Esophagus muscularis mucosa (tissue), 4 donors: ENCODE measurements around the gene RFTN1. TPM values are rescaled to one million over a fixed set of nuclear protein-coding genes. Genes with fewer than 3 reads are reported as not detected.

Source experiments
- DNase-seq: peaks from one replicate; pipeline ENCODE4 v3.0.0-alpha.2; 2017; ENCODE audit errors: extremely low spot score
- H3K27ac ChIP-seq, 4 donors: fragments of 200-600 bp; sonication (generic); replicated peaks in 1 of 4; 1 replicate in 3 of 4; 2 replicates in 1 of 4; pipeline ENCODE4 v1.5.1; 2016 to 2019; ENCODE audit warnings: mild to moderate bottlenecking in 1 of 4
- H3K27me3 ChIP-seq, 4 donors: fragments of 200-600 bp; sonication (generic); one replicate each; pipeline versions ENCODE4 v1.5.1 to v1.6.0; 2016 to 2019
- H3K36me3 ChIP-seq, 4 donors: fragments of 200-600 bp; sonication (generic); one replicate each; pipeline ENCODE4 v1.5.1; 2016 to 2019
- H3K4me1 ChIP-seq, 4 donors: fragments of 200-600 bp; sonication (generic); one replicate each; pipeline ENCODE4 v1.5.1; 2016 to 2019
- H3K4me3 ChIP-seq, 4 donors: fragments of 200-600 bp; sonication (generic); 1 replicate in 2 of 4; 2 replicates in 2 of 4; pipeline ENCODE4 v1.5.1; 2016 to 2019; ENCODE audit warnings: mild to moderate bottlenecking in 4 of 4, moderate library complexity in 1 of 4
- H3K9me3 ChIP-seq, 4 donors: fragments of 200-600 bp; sonication (generic); 1 replicate in 3 of 4; 2 replicates in 1 of 4; pipeline ENCODE4 v1.5.1; 2016 to 2019
- EP300 ChIP-seq: sonication (generic); formaldehyde crosslinking; IDR thresholded peaks from one replicate; pipeline ENCODE4 v1.6.1; 2017; ENCODE audit warnings: antibody characterized with exemption
- POLR2A ChIP-seq: fragments of 450-650 bp; IDR thresholded peaks from one replicate; pipeline ENCODE4 v1.6.1; 2017; ENCODE audit warnings: antibody characterized with exemption, moderate library complexity, mild to moderate bottlenecking, low read depth
- POLR2AphosphoS5 ChIP-seq, 2 donors: sonication (generic); formaldehyde crosslinking; IDR thresholded peaks; one replicate each; pipeline ENCODE4 v1.6.1; 2017; ENCODE audit warnings: antibody characterized with exemption in 2 of 2
- WGBS: methylation state at CpG from one replicate; pipeline ENCODE4 v1.1.5; 2018; 5-methylcytosine and 5-hydroxymethylcytosine counted together
- intact Hi-C: fragments of 100-400 bp; cut with DNase I; formaldehyde crosslinking; loops from one replicate; pipeline ENCODE4 v1.15.1; 2023
- total RNA-seq, 4 donors: library from RNA; depleted of rRNA; stranded (reverse); fragments of >200 nt; gene quantifications; one replicate each; pipeline versions ENCODE4 v1.1.0 to v1.2.1, GENCODE V29; 2016
- TF ChIP-seq, protein P1 (sequence below), 3 experiments: fragments of 200-600 bp in 2 of 3; fragments of 450-650 bp in 1 of 3; sonication (generic) in 2 of 3; IDR thresholded peaks; one replicate each; pipeline ENCODE4 v1.5.1; 2017 to 2019; ENCODE audit warnings: antibody characterized with exemption in 3 of 3, mild to moderate bottlenecking in 2 of 3, moderate library complexity in 1 of 3

Gene RFTN1
- total RNA-seq, 4 donors from 2014 or later: 79.7 to 142 (median 104) TPM

- Histone ChIP-seq H3K4me1 (peaks cover 0 to 70% (median 49%) of the 10 kb centered on the region in 4 donors), H3K27me3 (no peaks in the 10 kb centered on the region), H3K9me3 (no peaks in the 10 kb centered on the region), H3K36me3 (peaks cover 7 to 85% (median 56%) of the 10 kb centered on the region in 4 donors), H3K27ac (peak overlapping the region; percentile 20 to 57 (median 52)), H3K4me3 (no peak overlapping the region)
- WGBS: 96% methylated on average over 4 of the region's 4 CpGs
- no peak for DNase-seq
- no peak for TF ChIP-seq POLR2AphosphoS5 (IDR thresholded peaks at IDR 0.05)
- intact Hi-C loops: no loop called here
Measured at GRCh38 chr3:16323737-16324136, 189.8 kb downstream of the RFTN1 start.

- WGBS: 71% methylated on average over 1 of the region's 5 CpGs
- Histone ChIP-seq H3K9me3 (no peaks in the 10 kb centered on the region), H3K27me3 (no peaks in the 10 kb centered on the region), H3K4me1 (peaks cover 0 to 71% (median 49%) of the 10 kb centered on the region in 4 donors), H3K27ac (peak overlapping the region; percentile 20 to 57 (median 52)), H3K4me3 (no peak overlapping the region), H3K36me3 (peaks cover 7 to 93% (median 63%) of the 10 kb centered on the region in 4 donors)
- DNase-seq: no peak
- intact Hi-C loops: no loop called here
- TF ChIP-seq POLR2A: no peak
- TF ChIP-seq POLR2AphosphoS5 (IDR thresholded peaks at IDR 0.05): no peak
- no peak for TF ChIP-seq EP300
- TF ChIP-seq, protein P1, sequence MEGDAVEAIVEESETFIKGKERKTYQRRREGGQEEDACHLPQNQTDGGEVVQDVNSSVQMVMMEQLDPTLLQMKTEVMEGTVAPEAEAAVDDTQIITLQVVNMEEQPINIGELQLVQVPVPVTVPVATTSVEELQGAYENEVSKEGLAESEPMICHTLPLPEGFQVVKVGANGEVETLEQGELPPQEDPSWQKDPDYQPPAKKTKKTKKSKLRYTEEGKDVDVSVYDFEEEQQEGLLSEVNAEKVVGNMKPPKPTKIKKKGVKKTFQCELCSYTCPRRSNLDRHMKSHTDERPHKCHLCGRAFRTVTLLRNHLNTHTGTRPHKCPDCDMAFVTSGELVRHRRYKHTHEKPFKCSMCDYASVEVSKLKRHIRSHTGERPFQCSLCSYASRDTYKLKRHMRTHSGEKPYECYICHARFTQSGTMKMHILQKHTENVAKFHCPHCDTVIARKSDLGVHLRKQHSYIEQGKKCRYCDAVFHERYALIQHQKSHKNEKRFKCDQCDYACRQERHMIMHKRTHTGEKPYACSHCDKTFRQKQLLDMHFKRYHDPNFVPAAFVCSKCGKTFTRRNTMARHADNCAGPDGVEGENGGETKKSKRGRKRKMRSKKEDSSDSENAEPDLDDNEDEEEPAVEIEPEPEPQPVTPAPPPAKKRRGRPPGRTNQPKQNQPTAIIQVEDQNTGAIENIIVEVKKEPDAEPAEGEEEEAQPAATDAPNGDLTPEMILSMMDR (IDR thresholded peaks at IDR 0.05): no peak
Measured at GRCh38 chr3:16322189-16322588, 191.3 kb downstream of the RFTN1 start.

- peaks cover 0 to 71% (median 50%) of the 10 kb centered on the region in 4 donors for H3K4me1 ChIP-seq
- 78% methylated on average over 3 of the region's 3 CpGs for WGBS
- H3K27ac ChIP-seq: peak overlapping the region; percentile 17 to 69 (median 46)
- no peak for DNase-seq
- H3K36me3 ChIP-seq: peaks cover 7 to 93% (median 71%) of the 10 kb centered on the region in 4 donors
- intact Hi-C loops: no loop called here
- TF ChIP-seq EP300 (no peak), POLR2A (no peak), POLR2AphosphoS5 (IDR thresholded peaks at IDR 0.05) (no peak)
- TF ChIP-seq, protein P1 (IDR thresholded peaks at IDR 0.05): no peak
- H3K4me3 ChIP-seq: no peak overlapping the region
- no peaks in the 10 kb centered on the region for H3K9me3 ChIP-seq
- no peaks in the 10 kb centered on the region for H3K27me3 ChIP-seq
Measured at GRCh38 chr3:16320711-16321110, 192.8 kb downstream of the RFTN1 start.

DNA sequence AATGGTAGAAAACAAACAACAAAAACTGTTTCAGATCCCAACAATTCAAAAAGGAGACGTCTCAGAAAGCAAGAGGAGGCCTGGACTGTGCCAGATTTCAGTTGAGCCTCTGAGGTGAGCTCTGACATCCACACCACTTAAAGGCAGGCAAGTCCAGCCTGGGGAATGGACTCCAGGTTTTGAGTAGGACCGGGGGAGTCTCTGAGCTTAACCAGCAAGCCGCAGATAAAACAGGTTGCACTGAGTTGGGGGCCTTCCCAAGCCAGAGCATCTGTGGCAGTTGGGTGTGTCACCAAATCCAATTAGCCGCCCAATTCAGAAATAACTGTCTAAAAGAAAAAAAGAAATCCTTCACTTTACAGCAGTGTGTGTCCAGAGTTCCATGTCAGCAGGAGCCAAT lies 193.8 kb downstream of the RFTN1 start:
- intact Hi-C loops: no loop called here
- peaks cover 7 to 96% (median 69%) of the 10 kb centered on the region in 4 donors for H3K36me3 ChIP-seq

DNA sequence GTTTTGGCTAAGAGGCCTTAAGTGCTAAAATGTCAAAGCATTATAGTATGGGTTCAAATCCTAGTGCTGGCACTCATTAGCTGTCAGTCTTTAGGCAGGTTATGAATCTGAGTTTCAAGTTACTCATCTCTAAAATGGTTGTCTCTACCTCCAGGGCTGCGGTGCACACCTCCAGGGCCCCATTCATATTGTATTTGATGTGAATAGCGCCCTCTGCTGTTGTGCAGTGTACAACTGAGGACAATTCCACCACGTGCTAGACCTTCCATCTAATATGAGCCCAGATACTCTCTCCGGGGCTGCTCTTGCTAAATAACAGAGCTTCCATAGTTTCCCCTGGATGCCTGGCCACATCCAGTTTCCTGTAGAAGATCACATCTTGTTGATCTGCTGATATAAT lies 194.2 kb downstream of the RFTN1 start:
- DNase-seq: no peak
- Histone ChIP-seq H3K27ac (peak overlapping the region; percentile 26 to 69 (median 56)), H3K9me3 (no peaks in the 10 kb centered on the region), H3K36me3 (peaks cover 7 to 99% (median 71%) of the 10 kb centered on the region in 4 donors), H3K4me1 (peaks cover 0 to 75% (median 48%) of the 10 kb centered on the region in 4 donors), H3K4me3 (no peak overlapping the region), H3K27me3 (no peaks in the 10 kb centered on the region)
- intact Hi-C loops: no loop called here
- TF ChIP-seq POLR2A: no peak
- TF ChIP-seq, protein P1 (IDR thresholded peaks at IDR 0.05): peak in 2 of 3 experiments; percentile 7 to 20
- 73% methylated on average over 4 of the region's 4 CpGs for WGBS

More for the DNA sequence above, 193.8 kb downstream of the RFTN1 start:
- Histone ChIP-seq H3K4me1 (peaks cover 0 to 72% (median 50%) of the 10 kb centered on the region in 4 donors), H3K27ac (peak overlapping the region; percentile 26 to 69 (median 56)), H3K9me3 (no peaks in the 10 kb centered on the region), H3K27me3 (no peaks in the 10 kb centered on the region), H3K4me3 (no peak overlapping the region)
- TF ChIP-seq EP300: no peak
- TF ChIP-seq, protein P1 (IDR thresholded peaks at IDR 0.05): no peak
- no peak for TF ChIP-seq POLR2AphosphoS5 (IDR thresholded peaks at IDR 0.05)
- TF ChIP-seq POLR2A: no peak
- DNase-seq: peak; percentile 42
- WGBS: 92% methylated on average over 4 of the region's 4 CpGs
